Stimulated activated CD4-positive, alpha-beta T cell treated with anti-CD3 and anti-CD28 coated beads, TNF-alpha, amount 100 ng/mL, for 24 hours (primary cell): Measurements from ENCODE around the gene PRDM10.

Experiments
- DNase-seq, 3 experiments: peaks; one replicate each; pipeline ENCODE4 v3.0.0-alpha.2; 2020; ENCODE audit warnings: low read depth in 3 of 3

PRDM10 gene

GRCh38 chr11:129946965-129947364 lies 55.7 kb downstream of the PRDM10 start:
- DNase-seq, result no peak

GRCh38 chr11:129946256-129946655 lies 56.4 kb downstream of the PRDM10 start:
- DNase-seq, result no peak

DNA sequence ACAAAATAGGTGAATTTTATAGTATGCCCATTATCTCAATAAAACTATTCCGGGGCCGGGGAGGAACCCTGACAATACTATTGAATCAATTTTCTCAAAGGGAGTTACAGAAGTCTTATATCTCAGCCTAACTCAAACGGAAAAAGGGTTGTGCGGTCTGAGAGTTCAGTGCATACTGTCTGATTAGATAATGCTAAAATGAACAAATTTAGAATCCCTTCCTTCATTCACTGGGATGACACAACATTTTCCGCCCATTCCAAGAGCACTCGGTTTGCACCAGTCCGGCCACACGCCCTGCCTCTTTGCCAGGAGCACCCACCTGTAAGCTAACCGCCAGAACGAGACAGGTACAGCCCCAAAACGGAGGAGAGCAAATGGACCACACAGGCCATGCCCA lies 57.3 kb downstream of the PRDM10 start:
- no peak for DNase-seq

- no peak for DNase-seq
These were observed 57.9 kb downstream of the PRDM10 start for GRCh38 chr11:129944696-129945095.

- DNase-seq, result no peak
These were observed 59.6 kb downstream of the PRDM10 start for GRCh38 chr11:129943036-129943435.

DNA sequence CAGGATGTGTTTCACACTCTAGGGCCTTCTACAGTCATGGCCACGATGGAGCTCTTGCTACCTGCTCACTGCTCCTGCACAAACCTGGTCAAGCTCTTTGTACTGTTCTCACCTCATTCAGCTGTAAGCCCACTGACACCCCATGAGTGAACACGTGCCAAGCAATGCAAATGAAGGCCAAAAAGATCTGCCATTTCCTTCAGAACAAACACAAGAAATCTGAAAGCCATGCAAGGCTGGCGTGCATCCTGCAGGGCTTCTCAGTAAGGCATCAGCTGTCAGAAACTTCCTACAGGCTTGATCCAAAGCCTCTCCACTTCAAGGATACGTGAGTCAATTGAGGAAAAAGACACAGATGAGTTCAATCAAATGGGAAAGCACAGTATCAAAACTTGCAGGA lies 63.1 kb downstream of the PRDM10 start:
- no peak for DNase-seq

GRCh38 chr11:129938764-129939163 lies 63.9 kb downstream of the PRDM10 start:
- no peak for DNase-seq

GRCh38 chr11:129937592-129938238 lies 64.9 kb downstream of the PRDM10 start:
- DNase-seq, result no peak

- no peak for DNase-seq
These were observed 66.9 kb downstream of the PRDM10 start for GRCh38 chr11:129935723-129936122.

DNA sequence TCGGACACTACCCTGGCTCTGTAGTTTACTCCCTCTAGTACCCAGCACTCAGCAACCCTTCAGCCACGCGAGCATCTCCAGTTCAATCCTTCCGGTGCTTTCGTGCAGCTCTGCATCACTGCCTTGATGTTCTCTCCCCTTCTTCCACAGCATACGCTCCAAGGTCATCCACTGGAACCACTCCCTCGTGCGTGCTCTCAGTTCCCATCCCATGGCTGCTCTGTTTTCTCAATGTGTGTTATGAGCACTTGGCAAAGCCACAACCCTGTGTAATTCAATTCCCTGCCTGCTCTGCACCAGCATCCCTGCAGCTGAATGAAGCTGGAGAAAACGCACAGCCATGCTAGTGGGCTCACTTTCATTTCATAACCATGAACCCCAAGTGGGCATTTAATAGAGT lies 68.7 kb downstream of the PRDM10 start:
- no peak for DNase-seq

DNA sequence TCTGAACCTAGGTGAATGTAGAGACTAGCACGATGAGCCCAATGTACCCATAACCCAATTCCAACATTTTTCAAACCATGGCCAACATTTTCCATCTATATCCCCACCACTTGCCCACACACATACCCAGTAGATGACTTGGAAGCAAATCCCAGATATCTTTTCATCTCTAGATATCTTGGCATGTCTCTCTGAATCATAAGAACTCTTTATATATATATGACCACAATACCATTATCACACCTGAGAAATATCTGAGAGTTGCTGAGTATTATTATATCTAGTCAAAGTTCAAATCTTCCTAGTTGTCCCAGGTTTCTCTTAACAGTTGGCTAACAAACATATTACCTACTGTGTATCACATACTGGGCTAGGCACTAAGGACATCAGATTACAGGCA lies 69.4 kb downstream of the PRDM10 start:
- no peak for DNase-seq

- DNase-seq, result no peak
These were observed 70.1 kb downstream of the PRDM10 start for GRCh38 chr11:129932381-129933067.

DNA sequence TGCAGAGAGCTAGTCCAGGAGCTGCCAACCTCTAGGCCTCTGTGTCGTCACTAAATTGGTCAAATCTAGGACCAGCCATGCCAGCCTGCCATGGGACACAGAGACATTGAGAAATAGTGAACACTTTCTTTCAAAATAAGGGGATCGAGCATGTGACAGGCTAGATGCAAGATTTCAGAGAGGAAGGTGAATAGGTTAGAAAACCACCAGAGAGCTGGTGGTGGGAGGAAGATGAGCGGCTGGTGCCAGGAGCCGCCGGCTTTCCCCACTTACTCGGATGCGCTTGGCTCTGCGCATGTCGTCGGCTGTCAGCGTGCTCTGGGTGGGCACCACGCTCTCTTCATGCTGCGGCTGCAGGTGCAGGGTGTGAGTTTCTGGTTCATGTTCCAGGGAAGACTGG lies 71.9 kb downstream of the PRDM10 start:
- no peak for DNase-seq

DNA sequence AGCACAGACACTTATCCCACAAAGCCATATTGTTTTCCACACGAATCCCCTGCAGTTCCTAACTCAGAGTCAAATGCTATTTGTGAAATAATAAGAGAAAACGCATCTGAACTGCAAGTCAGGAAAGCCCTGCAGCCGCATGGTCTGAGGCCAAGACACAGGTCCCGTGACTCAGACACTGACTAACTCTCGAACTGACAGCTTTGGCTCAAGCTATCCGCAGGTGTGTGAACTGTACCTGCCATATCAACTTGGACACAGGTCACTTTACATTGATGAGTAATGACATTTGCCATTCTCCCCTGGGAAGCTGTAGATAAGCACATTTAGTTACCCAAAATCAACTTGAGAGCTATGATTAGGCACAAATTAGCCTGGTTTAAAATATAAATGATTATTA lies 72.3 kb downstream of the PRDM10 start:
- no peak for DNase-seq

GRCh38 chr11:129929721-129930120 lies 72.9 kb downstream of the PRDM10 start:
- DNase-seq, result no peak

GRCh38 chr11:129928923-129929692 lies 73.5 kb downstream of the PRDM10 start:
- DNase-seq, result no peak

GRCh38 chr11:129922674-129923073 lies 80.0 kb downstream of the PRDM10 start:
- no peak for DNase-seq

GRCh38 chr11:129918361-129918760 lies 84.3 kb downstream of the PRDM10 start:
- no peak for DNase-seq

DNA sequence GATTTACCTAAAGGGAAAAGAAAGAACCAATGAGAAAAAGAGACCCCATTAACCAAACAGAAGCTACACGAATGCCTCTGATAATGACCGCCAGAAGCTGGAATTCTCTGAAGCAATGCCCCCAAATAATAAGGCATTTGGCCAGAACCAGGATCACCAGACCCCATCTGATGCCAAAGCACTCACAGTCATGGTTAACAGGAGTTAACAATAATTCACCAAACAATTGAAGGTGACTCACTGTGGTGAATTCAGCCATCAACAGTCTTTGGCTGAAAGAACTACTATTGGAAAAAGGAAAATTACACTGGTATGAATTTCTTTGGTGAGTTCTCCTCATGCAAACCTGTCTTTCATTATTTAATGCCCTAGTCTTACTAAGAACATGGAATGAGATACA lies 85.4 kb downstream of the PRDM10 start:
- DNase-seq, result no peak

DNA sequence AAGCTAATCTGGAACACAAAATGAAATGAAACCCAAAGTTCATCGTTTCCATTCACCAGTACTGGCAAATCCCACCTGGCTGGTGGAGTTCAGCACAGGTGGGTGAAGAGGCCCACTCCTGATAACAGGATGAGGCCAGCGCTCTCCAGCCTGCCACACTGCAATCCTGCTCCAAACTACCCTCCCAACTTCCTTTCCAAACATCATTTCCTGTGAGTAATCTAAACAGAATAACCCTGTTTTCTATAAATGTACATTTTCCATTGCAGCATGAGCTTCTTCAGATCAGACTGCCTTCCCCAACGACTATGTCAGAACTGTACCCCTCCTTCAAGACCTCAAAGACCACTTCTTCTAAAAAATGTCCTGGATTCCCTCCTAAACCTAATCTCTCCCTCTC lies 91.3 kb downstream of the PRDM10 start:
- DNase-seq, result no peak

DNA sequence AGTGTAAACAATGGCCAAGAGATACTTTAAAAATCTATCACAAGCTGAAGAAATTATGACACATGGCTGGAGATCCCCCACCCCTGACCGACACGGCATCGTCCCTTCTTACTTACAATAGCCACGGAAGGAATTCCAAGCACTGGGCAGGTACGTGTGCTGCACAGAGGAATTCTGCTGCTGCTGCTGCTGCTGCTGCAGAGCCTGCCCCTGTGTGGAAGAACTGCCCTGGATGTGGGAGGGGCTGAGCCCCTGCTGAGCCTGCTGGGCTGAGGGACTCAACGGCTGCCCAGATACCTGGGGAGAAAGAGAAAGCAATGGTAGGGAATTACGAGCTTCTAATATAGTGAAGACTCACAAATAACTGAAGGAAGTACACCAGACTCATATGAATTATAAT lies 92.3 kb downstream of the PRDM10 start:
- no peak for DNase-seq

DNA sequence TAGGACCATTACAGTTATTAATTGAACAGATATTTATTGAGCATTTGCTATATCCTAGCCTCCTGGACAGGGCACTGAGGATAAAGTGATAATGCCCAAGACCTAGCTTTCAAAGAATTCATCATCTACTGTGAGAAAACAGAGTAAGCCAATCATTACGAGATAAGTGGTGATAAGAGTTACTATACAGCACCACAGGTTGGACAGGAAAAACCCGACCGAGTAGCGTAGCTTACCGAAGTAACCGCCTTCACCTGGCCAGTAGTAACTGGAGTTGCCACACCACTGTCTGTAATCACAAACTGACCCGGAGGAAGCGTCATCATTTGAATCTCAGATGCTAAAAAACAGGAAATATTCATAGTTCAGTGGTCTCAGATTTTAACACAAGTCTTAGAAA lies 97.2 kb downstream of the PRDM10 start:
- DNase-seq, result no peak

GRCh38 chr11:129896062-129896461 lies 106.6 kb downstream of the PRDM10 start:
- no peak for DNase-seq
